Measurements from ENCODE around the gene MPZ. TPM values are rescaled to one million over a fixed set of nuclear protein-coding genes. Genes with fewer than 3 reads are reported as not detected.

Gene MPZ
- total RNA-seq, result 0.23 and 0.34 TPM in 2 replicates

DNA sequence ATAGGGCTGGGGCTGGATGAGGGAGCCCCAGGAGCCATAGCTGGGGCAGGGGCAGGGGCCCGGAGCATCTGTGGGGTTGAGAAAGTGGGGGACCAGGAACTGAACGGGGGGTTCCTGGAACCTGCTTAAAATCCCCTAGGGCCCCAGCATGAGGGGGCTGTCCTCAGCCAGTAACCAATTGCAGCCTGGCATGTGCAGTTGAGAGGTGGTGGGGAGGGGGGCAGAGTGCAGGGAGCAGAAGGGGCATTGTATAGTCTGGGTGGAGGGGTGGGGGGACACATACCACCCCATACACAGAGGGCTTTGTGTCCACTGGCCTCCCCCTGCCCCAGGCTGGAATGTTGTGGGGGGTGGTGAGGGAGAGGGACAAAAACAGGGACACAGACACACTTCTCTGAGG, at the start of gene MPZ:
Gene MPZ (minus strand): TSS at position 101 of the 400 bp plus-strand sequence. CDS start 63 bp downstream, at position 38.

GRCh38 chr1:161314201-161314981, 4.6 kb upstream of the MPZ start, which contains the start of gene SDHC:
Gene SDHC (plus strand): TSS chr1:161314381. CDS start chr1:161314406, 25 bp downstream.

DNA sequence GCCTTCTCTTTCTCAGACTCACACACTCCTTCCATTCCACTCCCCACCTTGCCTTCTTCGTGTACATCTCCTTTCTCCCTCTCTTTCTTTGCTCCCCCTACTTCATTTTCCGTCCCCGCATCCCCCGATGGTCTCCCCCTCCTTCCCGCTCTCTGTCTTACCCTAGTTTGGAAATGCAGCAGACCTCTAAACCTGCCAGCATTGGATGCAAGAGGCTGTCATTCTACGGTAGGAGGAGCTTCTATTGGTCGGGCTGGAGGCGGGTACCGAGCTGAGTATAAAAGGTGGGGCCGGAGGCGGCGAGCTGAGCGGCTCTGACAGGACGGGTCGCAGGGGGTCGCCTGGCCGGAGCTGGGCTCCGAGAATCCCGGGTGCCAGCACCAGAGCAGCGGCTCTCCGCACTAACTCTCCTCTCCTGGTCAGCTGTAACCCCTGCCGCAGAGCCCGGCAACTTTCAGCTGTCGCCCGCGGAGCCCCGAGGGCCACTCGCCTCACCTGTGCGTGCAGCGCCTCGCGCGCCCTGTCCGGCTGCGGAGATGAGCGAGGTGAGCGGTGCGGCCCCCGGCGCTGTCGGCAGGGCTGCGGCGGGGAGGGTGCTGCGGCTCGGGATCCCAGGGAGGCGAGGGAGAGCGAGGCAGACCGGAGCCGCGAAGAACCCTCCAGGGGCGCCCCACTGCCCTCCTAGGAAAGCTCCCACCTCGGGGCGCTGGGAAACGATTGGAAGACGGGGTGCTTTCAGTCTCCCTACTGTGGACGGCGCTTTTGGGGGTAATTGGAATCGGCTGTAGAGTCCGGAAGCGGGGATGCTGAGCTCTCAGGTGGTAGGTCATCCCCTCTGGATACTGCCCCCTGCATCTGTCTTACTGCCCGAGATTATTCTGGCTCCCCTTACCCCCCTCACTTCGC, 51.1 kb downstream of the MPZ start, which contains the start of gene PCP4L1:
Gene PCP4L1 (plus strand): TSS at position 307 of the 906 bp plus-strand sequence. CDS start 230 bp downstream, at position 537.

Other genes starting within 250 kb of the MPZ start
- gene ARHGAP30, start 240.1 kb downstream of the MPZ start, total RNA-seq, result not detected in 2 replicates
- 0.12 TPM in 1 of 2 replicates, not detected in the other for gene NECTIN4, start 220.4 kb downstream of the MPZ start, total RNA-seq
- 0.58 and 3.3 TPM in 2 replicates for gene KLHDC9, start 211.6 kb downstream of the MPZ start, total RNA-seq
- 39.3 and 49.1 TPM in 2 replicates for gene PFDN2, start 191.9 kb downstream of the MPZ start, total RNA-seq
- 20.6 and 24.7 TPM in 2 replicates for gene NIT1, start 191.9 kb downstream of the MPZ start, total RNA-seq
- 18.0 and 18.2 TPM in 2 replicates for gene DEDD, start 177.3 kb downstream of the MPZ start, total RNA-seq
- 81.6 and 105 TPM in 2 replicates for gene UFC1, start 156.0 kb downstream of the MPZ start, total RNA-seq
- gene USP21, start 150.5 kb downstream of the MPZ start, total RNA-seq, result 9.0 and 10.4 TPM in 2 replicates
- gene PPOX, start 143.5 kb downstream of the MPZ start, total RNA-seq, result 6.5 and 11.8 TPM in 2 replicates
- gene B4GALT3, start 132.5 kb downstream of the MPZ start, total RNA-seq, result 23.6 and 26.8 TPM in 2 replicates
- 1.8 and 3.4 TPM in 2 replicates for gene ADAMTS4, start 110.9 kb downstream of the MPZ start, total RNA-seq
- 84.6 and 90.7 TPM in 2 replicates for gene NDUFS2, start 107.6 kb downstream of the MPZ start, total RNA-seq
- gene FCER1G, start 94.7 kb downstream of the MPZ start, total RNA-seq, result not detected in 2 replicates
- not detected in 2 replicates for gene APOA2, start 86.3 kb downstream of the MPZ start, total RNA-seq
- 2.5 and 5.8 TPM in 2 replicates for gene TOMM40L, start 83.9 kb downstream of the MPZ start, total RNA-seq
- not detected in 2 replicates for gene NR1I3, start 71.8 kb downstream of the MPZ start, total RNA-seq
- not detected in 2 replicates for gene PCP4L1, start 51.2 kb downstream of the MPZ start, total RNA-seq
- 20.9 and 31.2 TPM in 2 replicates for gene SDHC, start 4.4 kb upstream of the MPZ start, total RNA-seq
- gene CFAP126, start 57.9 kb upstream of the MPZ start, total RNA-seq, result not detected in 2 replicates
- 0.17 and 3.0 TPM in 2 replicates for gene FCGR2A, start 195.5 kb upstream of the MPZ start, total RNA-seq
- gene HSPA6, start 214.6 kb upstream of the MPZ start, total RNA-seq, result 0.09 and 0.35 TPM in 2 replicates
- not detected in 2 replicates for gene FCGR3A, start 239.8 kb upstream of the MPZ start, total RNA-seq